Measurements from ENCODE around the gene CDH5. TPM values are rescaled to one million over a fixed set of nuclear protein-coding genes. Genes with fewer than 3 reads are reported as not detected.
"Not testable (repeated sequence)": the region's sequence is repeated elsewhere in the genome, so short reads cannot be mapped to it uniquely, and the experiment has no call there.

The CDH5 gene
- polyA plus RNA-seq, 1 experiment = not detected

GRCh38 chr16:66324815-66325515 lies 41.5 kb upstream of the CDH5 start:
- POLR2A ChIA-PET = no interaction called here
- H3K27me3 ChIP-seq (ENCODE audit: control insufficient read depth, insufficient read depth, low read length) = peaks cover 15% of the 10 kb centered on the region
- TF ChIP-seq CTCF (IDR thresholded peaks at IDR 0.05; ENCODE audit: insufficient read depth, low read depth, low read length) = no peak
- H3K36me3 ChIP-seq (ENCODE audit: control insufficient read depth, insufficient read depth, low read length) = no peaks in the 10 kb centered on the region
- CTCF ChIA-PET = interaction anchor here (1.0 to 4.2 kb wide), 2 partner anchors 11 to 20 kb away, joined by 3 to 23 read pairs; no protein-coding TSS in a partner anchor
- no peak overlapping the region for H3K4me3 ChIP-seq (ENCODE audit: low read depth, low read length)
- DNase-seq (ENCODE audit: low read depth) = no peak

- no peak for DNase-seq (ENCODE audit: low read depth)
- POLR2A ChIA-PET = no interaction called here
- TF ChIP-seq CTCF (IDR thresholded peaks at IDR 0.05; ENCODE audit: insufficient read depth, low read depth, low read length) = no peak
- peaks cover 14% of the 10 kb centered on the region for H3K27me3 ChIP-seq (ENCODE audit: control insufficient read depth, insufficient read depth, low read length)
- H3K36me3 ChIP-seq (ENCODE audit: control insufficient read depth, insufficient read depth, low read length) = no peaks in the 10 kb centered on the region
- H3K4me3 ChIP-seq (ENCODE audit: low read depth, low read length) = no peak overlapping the region
- CTCF ChIA-PET = interaction anchor here (1.0 to 4.2 kb wide), 3 partner anchors 10 to 19 kb away, joined by 3 to 23 read pairs (median 3); no protein-coding TSS in a partner anchor
Observed at GRCh38 chr16:66325717-66326376, 40.6 kb upstream of the CDH5 start.

- Histone ChIP-seq H3K4me3 (ENCODE audit: low read depth, low read length) (no peak overlapping the region), H3K27me3 (ENCODE audit: control insufficient read depth, insufficient read depth, low read length) (peaks cover 14% of the 10 kb centered on the region), H3K36me3 (ENCODE audit: control insufficient read depth, insufficient read depth, low read length) (no peaks in the 10 kb centered on the region)
- CTCF ChIA-PET = interaction anchor here (0.7 to 4.2 kb wide), 7 partner anchors 11 to 32 kb away, joined by 3 to 23 read pairs (median 4); no protein-coding TSS in a partner anchor
- POLR2A ChIA-PET = no interaction called here
- no peak for DNase-seq (ENCODE audit: low read depth)
- TF ChIP-seq CTCF (IDR thresholded peaks at IDR 0.05; ENCODE audit: insufficient read depth, low read depth, low read length) = no peak
Observed at GRCh38 chr16:66326991-66327513, 39.4 kb upstream of the CDH5 start.

GRCh38 chr16:66328282-66328681 lies 38.2 kb upstream of the CDH5 start:
- no peak for DNase-seq (ENCODE audit: low read depth)
- no peak for TF ChIP-seq CTCF (IDR thresholded peaks at IDR 0.05; ENCODE audit: insufficient read depth, low read depth, low read length)
- Histone ChIP-seq H3K36me3 (ENCODE audit: control insufficient read depth, insufficient read depth, low read length) (no peaks in the 10 kb centered on the region), H3K4me3 (ENCODE audit: low read depth, low read length) (no peak overlapping the region), H3K27me3 (ENCODE audit: control insufficient read depth, insufficient read depth, low read length) (peaks cover 13% of the 10 kb centered on the region)
- POLR2A ChIA-PET = no interaction called here
- CTCF ChIA-PET = interaction anchor here (0.6 to 4.2 kb wide), 6 partner anchors 9 to 1525 kb away, joined by 3 to 23 read pairs (median 6); no protein-coding TSS in a partner anchor

GRCh38 chr16:66331464-66331863 lies 35.0 kb upstream of the CDH5 start:
- H3K4me3 ChIP-seq (ENCODE audit: low read depth, low read length); H3K36me3 ChIP-seq (ENCODE audit: control insufficient read depth, insufficient read depth, low read length); DNase-seq (ENCODE audit: low read depth); POLR2A ChIA-PET: not testable (repeated sequence)
- CTCF ChIA-PET = interaction anchor here (1.8 kb wide), 1 partner anchor 13 kb away, joined by 6 read pairs; no protein-coding TSS in a partner anchor
- H3K27me3 ChIP-seq (ENCODE audit: control insufficient read depth, insufficient read depth, low read length) = peaks cover 16% of the 10 kb centered on the region
